Parathyroid adenoma (tissue), 2 donors: ENCODE results near the gene MAP1A.
"Not testable (repeated sequence)": the region's sequence is repeated elsewhere in the genome, so short reads cannot be mapped to it uniquely, and the experiment has no call there.

ENCODE experiments used
- H2AFZ ChIP-seq: fragments of 300-600 bp; sonication (generic); one replicate; pipeline ENCODE4 v1.7.0; 2017; ENCODE audit warnings: antibody characterized with exemption, mild to moderate bottlenecking
- H3K27ac ChIP-seq: fragments of 300-600 bp; sonication (generic); one replicate; pipeline ENCODE4 v1.7.0; 2017
- H3K27me3 ChIP-seq: fragments of 300-600 bp; sonication (generic); one replicate; pipeline ENCODE4 v1.7.0; 2017; ENCODE audit warnings: low read length; ENCODE audit not compliant: control insufficient read depth, insufficient read depth
- H3K36me3 ChIP-seq: fragments of 300-600 bp; sonication (generic); one replicate; pipeline ENCODE4 v1.7.0; 2017; ENCODE audit warnings: low read length; ENCODE audit not compliant: control insufficient read depth, insufficient read depth
- H3K4me1 ChIP-seq: fragments of 300-600 bp; sonication (generic); one replicate; pipeline ENCODE4 v1.7.0; 2017; ENCODE audit warnings: control low read depth
- H3K4me2 ChIP-seq: fragments of 300-600 bp; sonication (generic); one replicate; pipeline ENCODE4 v1.7.0; 2017; ENCODE audit warnings: low read length
- H3K4me3 ChIP-seq: fragments of 300-600 bp; sonication (generic); one replicate; pipeline ENCODE4 v1.7.0; 2017; ENCODE audit warnings: low read depth, low read length
- H3K79me2 ChIP-seq: fragments of 300-600 bp; sonication (generic); one replicate; pipeline ENCODE4 v1.7.0; 2017; ENCODE audit warnings: control low read depth
- H3K9ac ChIP-seq: fragments of 300-600 bp; sonication (generic); one replicate; pipeline ENCODE4 v1.7.0; 2017; ENCODE audit warnings: mild to moderate bottlenecking
- H3K9me3 ChIP-seq: fragments of 300-600 bp; sonication (generic); one replicate; pipeline ENCODE4 v1.7.0; 2017; ENCODE audit warnings: low read length; ENCODE audit not compliant: control insufficient read depth
- TF ChIP-seq, protein P1 (sequence below): fragments of 300-600 bp; sonication (generic); IDR thresholded peaks from one replicate; pipeline ENCODE4 v1.7.0; 2017; ENCODE audit warnings: antibody characterized with exemption, mild to moderate bottlenecking
- donor health status: primary hyperparathyroidism.

The MAP1A gene

DNA sequence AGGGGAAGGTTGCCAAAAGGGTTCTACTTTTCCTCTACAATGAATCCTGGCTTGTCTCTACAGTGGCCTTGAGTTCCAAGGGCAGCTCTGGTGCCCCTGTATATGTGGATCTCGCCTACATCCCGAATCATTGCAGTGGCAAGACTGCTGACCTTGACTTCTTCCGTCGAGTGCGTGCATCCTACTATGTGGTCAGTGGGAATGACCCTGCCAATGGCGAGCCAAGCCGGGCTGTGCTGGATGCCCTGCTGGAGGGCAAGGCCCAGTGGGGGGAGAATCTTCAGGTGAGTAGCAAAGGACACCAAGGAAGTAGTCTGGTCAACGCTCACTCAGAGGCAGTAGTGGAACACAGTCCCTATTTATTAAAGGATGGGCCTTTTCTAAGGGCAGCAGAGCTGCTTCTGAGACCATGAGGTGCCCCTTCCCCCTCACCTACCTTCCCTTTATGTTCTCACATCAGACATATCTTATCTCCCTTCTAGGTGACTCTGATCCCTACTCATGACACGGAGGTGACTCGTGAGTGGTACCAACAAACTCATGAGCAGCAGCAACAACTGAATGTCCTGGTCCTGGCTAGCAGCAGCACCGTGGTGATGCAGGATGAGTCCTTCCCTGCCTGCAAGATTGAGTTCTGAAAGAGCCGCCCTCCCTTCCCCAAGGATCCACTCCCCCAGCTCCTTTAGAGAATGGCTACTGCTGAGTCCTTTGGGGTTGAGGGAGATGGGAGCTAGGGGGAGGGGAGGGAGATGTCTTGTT, 12.4 kb downstream of the MAP1A start:
- H3K4me1 ChIP-seq, result no peaks in the 10 kb centered on the region
- H3K27me3 ChIP-seq, result no peaks in the 10 kb centered on the region
- TF ChIP-seq, protein P1, sequence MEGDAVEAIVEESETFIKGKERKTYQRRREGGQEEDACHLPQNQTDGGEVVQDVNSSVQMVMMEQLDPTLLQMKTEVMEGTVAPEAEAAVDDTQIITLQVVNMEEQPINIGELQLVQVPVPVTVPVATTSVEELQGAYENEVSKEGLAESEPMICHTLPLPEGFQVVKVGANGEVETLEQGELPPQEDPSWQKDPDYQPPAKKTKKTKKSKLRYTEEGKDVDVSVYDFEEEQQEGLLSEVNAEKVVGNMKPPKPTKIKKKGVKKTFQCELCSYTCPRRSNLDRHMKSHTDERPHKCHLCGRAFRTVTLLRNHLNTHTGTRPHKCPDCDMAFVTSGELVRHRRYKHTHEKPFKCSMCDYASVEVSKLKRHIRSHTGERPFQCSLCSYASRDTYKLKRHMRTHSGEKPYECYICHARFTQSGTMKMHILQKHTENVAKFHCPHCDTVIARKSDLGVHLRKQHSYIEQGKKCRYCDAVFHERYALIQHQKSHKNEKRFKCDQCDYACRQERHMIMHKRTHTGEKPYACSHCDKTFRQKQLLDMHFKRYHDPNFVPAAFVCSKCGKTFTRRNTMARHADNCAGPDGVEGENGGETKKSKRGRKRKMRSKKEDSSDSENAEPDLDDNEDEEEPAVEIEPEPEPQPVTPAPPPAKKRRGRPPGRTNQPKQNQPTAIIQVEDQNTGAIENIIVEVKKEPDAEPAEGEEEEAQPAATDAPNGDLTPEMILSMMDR, result no peak
- no peak overlapping the region for H3K27ac ChIP-seq
- H3K4me2 ChIP-seq, result no peak overlapping the region
- H3K36me3 ChIP-seq, result no peaks in the 10 kb centered on the region
- no peaks in the 10 kb centered on the region for H3K9me3 ChIP-seq
- no peak overlapping the region for H3K9ac ChIP-seq
- H3K79me2 ChIP-seq, result no peaks in the 10 kb centered on the region
- no peak overlapping the region for H3K4me3 ChIP-seq
- no peak overlapping the region for H2AFZ ChIP-seq

DNA sequence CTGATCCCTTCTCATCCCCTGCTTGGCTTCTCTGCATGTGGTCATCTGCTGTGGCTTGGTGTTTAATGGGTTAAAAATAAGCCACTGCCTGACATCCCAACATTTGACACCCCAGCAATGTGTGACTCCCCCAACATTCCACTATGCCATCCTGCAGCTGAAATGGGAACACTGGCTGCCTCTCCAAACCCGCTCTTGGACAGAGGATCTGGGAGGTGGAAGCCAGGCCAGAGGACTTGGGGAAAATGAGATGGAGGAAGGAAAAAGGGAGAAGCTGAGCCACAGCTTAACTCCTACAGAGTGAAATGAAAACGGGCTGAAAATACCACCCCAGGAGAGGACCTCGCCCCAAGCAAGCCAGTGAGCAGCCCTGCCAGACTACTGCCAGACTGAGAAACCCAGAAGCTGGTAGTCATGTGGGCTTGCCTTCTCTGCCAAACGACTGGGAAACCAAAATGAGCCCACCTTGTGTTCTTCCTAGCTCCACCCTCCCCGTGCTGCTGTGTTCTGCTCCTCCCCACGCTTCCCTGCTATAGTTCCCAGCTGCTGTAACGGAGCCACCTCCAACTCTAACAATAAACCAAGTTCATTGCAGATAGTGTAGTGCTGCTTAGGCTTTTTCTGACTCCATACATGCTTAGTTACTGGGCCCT, 13.7 kb downstream of the MAP1A start:
- Histone ChIP-seq H3K27ac (no peak overlapping the region), H3K4me3 (no peak overlapping the region), H3K36me3 (no peaks in the 10 kb centered on the region), H3K9me3 (no peaks in the 10 kb centered on the region), H3K79me2 (no peaks in the 10 kb centered on the region), H3K4me1 (no peaks in the 10 kb centered on the region), H2AFZ (no peak overlapping the region), H3K27me3 (no peaks in the 10 kb centered on the region), H3K9ac (no peak overlapping the region), H3K4me2 (no peak overlapping the region)
- TF ChIP-seq, protein P1, result no peak

DNA sequence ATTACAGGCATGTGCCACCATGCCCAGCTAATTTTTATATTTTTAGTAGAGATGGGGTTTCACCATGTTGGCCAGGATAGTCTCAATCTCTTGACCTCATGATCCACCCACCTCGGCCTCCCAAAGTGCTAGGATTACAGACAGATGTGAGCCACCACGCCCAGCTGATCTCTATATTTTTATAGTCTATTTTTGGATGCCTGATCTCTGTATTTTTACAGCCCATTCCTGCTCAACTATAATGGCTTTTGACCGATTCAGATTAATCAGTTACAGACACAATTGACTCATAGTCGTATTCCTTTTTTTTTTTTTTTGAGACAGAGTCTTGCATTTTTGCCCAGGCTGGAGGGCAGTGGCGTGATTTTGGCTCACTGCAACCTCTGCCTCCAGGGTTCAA, 15.4 kb downstream of the MAP1A start:
- not testable (repeated sequence) for H3K4me2 ChIP-seq, H3K4me3 ChIP-seq, H3K27ac ChIP-seq

DNA sequence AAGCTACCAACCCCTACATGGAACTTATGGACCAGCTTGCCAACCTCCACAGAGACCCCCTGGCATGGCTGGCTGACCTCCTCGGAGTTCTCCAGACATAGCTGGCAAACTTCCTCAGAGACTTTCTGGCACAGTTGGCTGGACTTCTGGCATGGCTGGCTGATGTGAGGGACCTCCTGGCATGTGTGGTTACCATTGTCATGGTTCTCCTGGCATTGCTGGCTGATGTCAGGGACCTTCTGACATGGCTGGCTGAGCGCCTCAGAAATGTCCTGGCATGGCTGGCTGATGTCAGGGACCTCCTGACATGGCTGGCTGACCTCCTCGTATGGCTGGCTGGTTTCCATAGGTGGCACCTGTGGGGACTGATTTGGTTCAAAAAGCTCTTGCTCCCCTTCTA, 17.5 kb downstream of the MAP1A start:
- Histone ChIP-seq H3K9ac (no peak overlapping the region), H3K27ac (no peak overlapping the region), H3K4me3 (no peak overlapping the region), H3K4me1 (no peaks in the 10 kb centered on the region), H3K27me3 (no peaks in the 10 kb centered on the region), H3K79me2 (no peaks in the 10 kb centered on the region), H2AFZ (no peak overlapping the region), H3K4me2 (no peak overlapping the region), H3K36me3 (no peaks in the 10 kb centered on the region), H3K9me3 (no peaks in the 10 kb centered on the region)
- TF ChIP-seq, protein P1, result no peak

More for the DNA sequence above, 15.4 kb downstream of the MAP1A start:
- not testable (repeated sequence) for H3K79me2 ChIP-seq, H3K4me1 ChIP-seq, H3K27me3 ChIP-seq, H2AFZ ChIP-seq, H3K36me3 ChIP-seq, H3K9ac ChIP-seq, H3K9me3 ChIP-seq

DNA sequence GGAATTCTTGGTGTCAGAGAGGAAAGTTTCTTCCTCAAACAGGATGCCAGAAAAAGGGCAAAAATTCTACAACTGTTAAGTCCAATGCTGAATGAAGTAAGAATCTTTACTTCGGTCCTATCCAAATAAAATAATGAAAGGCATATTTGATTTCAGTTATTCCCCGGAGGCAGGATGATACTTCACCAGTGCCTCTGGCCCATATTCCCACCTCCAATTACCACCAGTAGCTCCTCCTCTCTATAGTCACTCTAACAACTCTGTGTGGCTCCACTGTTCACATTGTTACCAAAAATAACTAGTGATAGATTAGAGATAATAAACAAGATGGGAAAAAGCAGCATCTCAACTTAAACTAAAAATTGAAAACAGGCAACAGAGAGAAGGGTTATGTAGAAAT, 20.7 kb downstream of the MAP1A start:
- Histone ChIP-seq H3K9me3 (no peaks in the 10 kb centered on the region), H3K9ac (no peak overlapping the region), H3K79me2 (no peaks in the 10 kb centered on the region), H3K4me2 (no peak overlapping the region), H3K27ac (no peak overlapping the region), H3K4me1 (no peaks in the 10 kb centered on the region), H2AFZ (no peak overlapping the region), H3K36me3 (no peaks in the 10 kb centered on the region), H3K27me3 (no peaks in the 10 kb centered on the region), H3K4me3 (no peak overlapping the region)
- TF ChIP-seq, protein P1, result no peak
